Measurements from ENCODE around the gene CEBPE.

CEBPE gene

DNA sequence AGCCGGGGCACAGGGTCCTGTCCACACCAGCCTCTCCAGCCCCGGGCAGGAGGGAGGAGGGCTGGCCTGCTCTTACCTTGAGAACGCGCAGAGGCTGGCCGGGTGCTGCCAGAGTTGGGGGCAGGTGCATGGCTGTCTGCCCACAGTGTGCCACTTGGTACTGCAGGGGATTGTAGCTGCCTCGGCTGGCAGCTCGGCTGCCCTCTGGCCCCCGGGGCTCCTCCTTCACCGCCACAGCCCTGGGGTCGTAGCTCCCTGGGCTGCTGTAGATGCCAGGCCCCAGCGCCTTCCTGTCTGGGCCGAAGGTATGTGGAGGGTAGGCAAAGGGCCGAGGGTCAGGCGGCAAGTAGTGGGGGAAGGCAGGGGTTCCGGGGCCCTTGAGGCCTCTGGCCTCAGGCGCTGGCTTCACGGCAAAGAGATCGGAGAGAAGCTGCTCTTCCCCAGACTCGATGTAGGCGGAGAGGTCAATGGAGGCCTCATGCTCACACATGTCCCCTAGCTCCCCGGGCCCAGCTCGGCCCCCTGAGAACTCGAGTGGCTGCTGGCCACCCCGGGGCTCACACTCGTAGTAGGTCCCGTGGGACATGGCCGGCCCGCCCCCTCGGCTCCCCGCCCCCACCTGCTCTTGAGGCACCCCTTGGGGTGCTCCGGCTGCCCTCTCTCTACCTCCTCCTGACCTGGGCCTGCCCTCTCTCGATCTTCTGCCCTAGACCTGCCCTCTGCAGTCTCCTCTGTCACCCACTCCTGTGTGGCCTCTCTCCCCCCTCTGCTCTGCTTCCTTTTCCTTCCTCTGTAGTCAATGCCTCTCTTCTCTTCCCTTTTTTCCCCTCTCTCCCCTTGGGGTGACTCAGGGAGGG, at the start of gene CEBPE:
Gene CEBPE, minus strand, starts transcription at position 750 of the 857 bp plus-strand sequence. Its CDS starts 164 bp downstream, at position 586.
- no peak for DNase-seq

GRCh38 chr14:23168246-23168645, 49.2 kb upstream of the CEBPE start:
- no peak for DNase-seq

- no peak for DNase-seq
Measured at GRCh38 chr14:23167116-23167847, 48.2 kb upstream of the CEBPE start.

DNA sequence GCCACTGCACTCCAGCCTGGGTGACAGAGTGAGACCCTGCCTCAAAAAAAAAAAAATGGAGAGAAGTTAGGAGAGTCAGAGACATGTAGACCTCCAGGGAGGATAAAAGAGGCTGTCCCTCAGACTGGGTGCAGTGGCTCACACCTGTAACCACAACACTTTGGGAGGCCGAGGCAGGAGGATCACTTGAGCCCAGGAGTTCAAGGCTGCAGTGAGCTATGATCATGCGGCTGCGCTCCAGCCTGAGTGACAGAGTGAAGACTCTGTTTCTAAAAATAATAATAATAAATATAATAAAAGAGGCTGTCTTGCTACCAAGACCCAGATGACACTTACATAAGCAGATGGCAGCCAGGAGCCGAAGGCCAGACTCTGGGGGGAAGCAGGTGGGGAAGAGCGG, 45.9 kb upstream of the CEBPE start:
- DNase-seq: no peak

- no peak for DNase-seq
Measured at GRCh38 chr14:23164250-23164649, 45.2 kb upstream of the CEBPE start.

DNA sequence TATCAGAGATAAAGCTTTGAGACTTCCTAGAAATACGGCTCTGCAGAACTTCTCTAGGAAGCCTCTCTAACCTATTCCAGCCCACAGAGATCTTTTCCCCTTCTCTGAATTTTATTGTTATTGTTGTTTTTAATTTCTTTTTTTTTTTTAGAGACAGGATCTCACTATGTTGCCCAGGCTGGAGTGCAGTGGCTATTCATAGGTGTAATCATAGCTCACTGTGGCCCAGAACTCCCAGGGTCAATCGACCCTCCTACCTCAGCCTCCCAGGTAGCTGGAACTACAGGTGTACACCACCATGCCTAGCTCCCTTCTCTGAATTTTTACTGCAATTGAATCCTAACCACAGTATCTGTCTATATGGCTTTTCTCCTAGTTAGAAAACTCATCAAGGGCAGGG, 44.8 kb upstream of the CEBPE start:
- no peak for DNase-seq

GRCh38 chr14:23162800-23163199, 43.7 kb upstream of the CEBPE start:
- DNase-seq: no peak

- no peak for DNase-seq
Measured at GRCh38 chr14:23162005-23162404, 43.0 kb upstream of the CEBPE start.

GRCh38 chr14:23160924-23161522, 42.0 kb upstream of the CEBPE start:
- no peak for DNase-seq

DNA sequence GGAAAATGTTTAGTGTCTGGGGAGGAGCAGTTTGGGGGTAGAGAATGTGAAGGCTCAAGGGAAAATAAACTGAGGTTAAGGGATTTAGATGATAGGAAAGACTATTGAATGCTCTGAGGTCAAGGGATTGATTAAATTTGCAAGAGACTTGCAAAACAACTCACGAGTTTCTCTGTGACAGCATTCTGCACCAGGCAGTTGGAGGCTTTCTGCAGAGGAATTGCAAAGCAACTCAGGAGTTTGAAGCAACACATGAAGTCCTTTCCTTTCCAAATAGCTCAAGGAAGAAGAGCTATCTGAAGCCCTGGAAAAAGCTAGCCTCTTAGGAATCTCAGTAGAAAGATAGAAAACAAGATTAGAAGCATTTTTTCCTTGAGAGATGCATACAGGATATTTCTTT, 40.5 kb upstream of the CEBPE start:
- no peak for DNase-seq

DNA sequence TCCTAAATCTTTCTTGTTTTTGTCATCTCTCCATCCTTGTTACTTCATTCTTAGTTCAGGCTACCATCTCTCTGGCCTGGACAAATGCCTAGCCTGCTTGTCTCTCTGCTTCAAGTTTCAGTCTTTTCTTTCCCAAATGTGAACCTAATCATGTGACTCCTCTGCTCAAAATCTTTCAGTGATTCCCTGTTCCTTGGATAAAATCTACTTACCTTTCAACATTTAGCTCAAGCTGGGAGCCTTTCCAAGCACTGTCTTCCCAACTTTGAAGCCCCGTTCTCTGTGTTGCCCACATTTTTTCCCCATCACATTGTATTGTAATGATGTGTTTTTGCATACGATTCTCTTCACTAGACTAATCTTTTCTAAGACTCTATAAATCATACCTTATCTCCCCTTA, 39.7 kb upstream of the CEBPE start:
- DNase-seq: no peak

DNA sequence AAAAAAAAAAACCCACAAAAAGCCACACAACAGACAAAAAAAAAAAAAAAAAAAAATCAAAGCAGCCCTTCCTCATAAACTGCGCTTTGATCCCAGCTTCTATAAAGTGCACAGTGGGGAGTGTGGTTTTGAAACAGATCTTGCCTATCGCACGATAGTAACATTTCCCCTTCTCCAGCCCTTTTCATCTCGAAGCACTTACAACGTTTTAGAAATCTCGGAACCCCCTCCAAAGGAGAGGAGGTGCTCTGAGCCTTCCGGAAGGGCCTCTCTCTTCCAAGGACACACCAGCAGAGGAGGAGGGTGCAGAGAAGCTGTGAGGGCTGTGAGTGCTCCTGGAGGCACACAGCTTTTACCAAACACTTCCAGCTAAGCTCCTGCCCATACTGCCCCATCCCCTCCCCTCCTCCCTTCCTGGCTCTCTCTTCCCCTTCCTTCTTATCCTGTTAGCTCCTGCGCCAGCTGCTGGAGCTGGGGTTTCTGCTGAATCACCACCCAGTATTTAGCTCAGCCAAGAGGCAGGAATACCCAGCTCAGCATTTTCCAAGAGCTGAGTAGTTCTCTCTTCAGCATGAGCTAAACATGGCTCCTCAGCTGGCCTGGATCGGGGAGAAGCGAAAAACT, 36.0 kb upstream of the CEBPE start:
- no peak for DNase-seq

DNA sequence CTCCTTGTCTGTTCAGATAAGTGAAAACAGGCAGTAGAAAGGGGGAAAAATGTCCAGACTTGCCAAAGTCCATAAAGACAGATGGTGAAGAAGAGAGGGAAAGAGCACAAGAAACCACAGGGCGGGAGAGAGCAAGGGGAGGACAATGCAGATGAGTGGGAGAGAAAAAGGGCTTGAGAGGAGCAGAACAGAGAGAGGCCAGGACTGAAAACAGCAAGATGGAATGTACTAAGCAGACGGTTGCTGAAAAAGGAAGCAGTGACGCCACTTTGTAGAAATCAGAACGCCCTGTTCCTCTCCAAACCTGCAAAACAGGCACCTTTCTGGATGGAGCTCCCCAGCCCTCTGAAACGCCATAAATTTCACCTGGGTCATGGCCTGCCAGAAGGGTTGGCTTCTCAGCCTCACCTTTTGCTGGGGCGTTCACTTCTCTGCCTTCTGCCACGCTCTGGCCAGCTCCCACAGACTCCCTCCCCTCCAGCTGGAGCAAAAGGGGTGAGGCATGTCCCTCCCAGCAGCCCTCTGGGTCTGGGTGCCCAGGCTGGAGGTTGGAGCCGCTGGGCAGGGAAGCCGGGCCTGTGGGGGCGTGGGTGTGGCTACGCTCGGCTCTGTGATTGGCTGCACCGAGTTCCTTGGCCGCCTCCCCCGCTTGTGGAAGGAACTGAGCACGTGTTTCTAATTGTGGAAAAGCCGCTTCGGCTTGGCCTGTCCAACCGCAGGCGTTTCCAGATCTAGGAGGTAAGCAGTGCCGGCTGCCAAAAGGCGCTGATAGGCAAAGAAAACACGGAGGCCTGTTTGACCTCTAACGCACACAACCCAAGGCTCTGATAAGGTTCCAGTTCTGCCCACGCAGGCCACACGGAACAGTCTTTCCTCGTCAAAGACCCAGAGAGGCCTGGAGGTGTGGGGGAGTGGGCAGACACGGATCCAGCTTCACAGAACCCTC, 35.1 kb upstream of the CEBPE start:
- peak; percentile 6 for DNase-seq

DNA sequence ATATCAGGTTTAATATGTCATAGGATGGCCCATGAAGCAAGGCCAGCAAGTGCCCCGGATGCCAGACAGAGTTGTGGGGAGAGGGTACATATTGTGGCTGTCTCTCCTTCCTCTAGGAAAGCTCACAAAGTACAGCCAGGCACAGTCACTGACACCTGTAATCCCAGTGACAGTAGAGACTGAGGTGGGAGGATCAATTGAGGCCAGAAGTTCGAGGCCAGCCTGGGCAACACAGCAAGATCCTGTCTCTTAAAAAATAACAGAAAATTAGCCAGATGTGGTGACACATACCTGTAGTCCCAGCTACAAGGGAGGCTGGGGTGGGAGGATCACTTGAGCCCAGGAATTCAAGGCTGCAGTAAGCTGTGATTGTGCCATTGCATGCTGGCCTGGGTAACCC, 32.3 kb upstream of the CEBPE start:
- DNase-seq: no peak

- DNase-seq: no peak
Measured at GRCh38 chr14:23149745-23150144, 30.7 kb upstream of the CEBPE start.

DNA sequence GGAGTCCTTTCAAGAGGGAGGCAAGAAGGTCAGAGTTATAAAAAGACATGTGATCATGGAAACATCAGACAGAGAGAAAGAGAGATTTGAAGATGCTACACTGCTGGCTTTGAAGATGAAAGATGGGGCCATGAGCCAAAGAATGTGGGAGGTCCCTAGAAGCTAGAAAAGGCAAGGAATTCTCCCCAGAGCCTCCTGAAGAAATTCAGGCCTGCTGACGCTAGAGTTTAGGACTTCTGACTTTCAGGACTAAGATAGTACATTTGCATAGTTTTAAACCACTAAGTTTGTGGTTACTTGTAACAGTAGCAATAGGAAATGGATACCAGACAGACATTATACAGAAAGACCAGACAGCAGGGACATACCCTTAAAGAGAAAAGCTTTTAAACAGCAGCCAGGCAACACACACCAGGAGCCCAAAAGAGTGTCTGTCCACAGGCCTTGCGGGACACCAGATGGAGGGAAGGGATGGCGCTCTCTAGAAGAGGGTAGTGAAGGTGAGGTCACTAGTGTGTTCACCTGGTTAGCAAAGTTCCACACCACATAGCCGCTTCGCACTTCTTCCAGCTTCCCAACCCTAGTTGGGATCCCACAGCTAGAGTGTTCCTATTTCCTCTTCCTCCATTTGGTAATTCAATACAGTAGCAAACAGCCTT, 29.7 kb upstream of the CEBPE start:
- DNase-seq: no peak

- no peak for DNase-seq
Measured at GRCh38 chr14:23147676-23148075, 28.6 kb upstream of the CEBPE start.

DNA sequence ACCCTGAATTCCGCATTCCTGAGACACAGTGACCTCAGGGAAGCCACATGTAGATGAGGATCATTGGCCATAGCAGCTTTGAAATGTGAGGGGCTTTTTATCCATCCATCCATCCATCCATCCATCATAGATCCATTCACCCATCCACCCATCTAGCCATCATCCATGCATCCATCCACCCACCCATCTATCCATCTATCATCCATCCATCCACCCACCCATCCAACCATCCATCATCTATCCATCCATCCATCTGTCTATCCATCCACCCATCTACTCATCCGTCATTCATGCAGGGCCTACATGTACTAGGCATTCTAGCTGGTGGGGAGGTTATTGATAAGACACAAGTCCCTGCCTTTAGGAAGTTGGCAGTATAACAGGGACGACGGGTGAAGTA, 27.9 kb upstream of the CEBPE start:
- DNase-seq: no peak

- no peak for DNase-seq
Measured at GRCh38 chr14:23146351-23146910, 27.4 kb upstream of the CEBPE start.

DNA sequence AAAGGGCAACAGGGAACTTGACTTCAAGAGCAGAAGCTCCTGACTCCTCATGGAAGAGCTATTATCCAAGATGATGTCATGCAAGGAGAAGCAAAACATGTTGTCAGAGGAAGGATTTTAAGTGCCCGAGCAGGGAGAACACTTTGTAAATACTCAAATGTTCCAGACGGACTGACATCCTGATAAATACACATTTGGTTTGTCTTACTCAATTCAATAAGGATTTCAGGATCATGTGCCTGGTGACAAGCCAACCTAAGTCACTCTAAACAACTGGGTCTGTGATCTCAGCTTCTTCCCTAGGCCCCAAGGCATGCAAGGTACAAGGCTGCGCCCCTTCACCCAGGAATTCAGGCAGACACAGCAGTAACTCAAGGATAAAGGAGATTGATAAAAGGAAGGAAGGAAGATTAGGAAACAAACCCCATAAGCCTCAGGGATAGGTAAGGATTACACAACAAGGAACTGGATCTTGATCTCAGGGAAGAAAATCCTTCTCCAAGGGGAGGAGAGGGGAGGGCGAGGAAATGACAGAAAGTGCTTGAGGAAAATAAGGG, 26.8 kb upstream of the CEBPE start:
- no peak for DNase-seq

GRCh38 chr14:23143911-23144310, 24.9 kb upstream of the CEBPE start:
- no peak for DNase-seq

All from stimulated activated CD4-positive, alpha-beta T cell treated with anti-CD3 and anti-CD28 coated beads, Interleukin-4, amount 100 ng/mL, for 1 hour (primary cell).